ENCODE measurements around the gene LIX1. TPM values are rescaled to one million over a fixed set of nuclear protein-coding genes. Genes with fewer than 3 reads are reported as not detected.
"Not testable (repeated sequence)": the region's sequence is repeated elsewhere in the genome, so short reads cannot be mapped to it uniquely, and the experiment has no call there.

The LIX1 gene
- not detected for polyA plus RNA-seq

GRCh38 chr5:97142521-97143254 is at the start of gene LIX1:
Gene LIX1 (minus strand): TSS chr5:97142611. CDS start chr5:97142576, 35 bp downstream.
- H3K4me1 Mint-ChIP-seq = no peaks in the 10 kb centered on the region
- peaks cover 0 to 5% (median 0%) of the 10 kb centered on the region in 3 donors for H3K27me3 Mint-ChIP-seq (ENCODE audit: low read depth in 3 of 3)
- H3K27ac Mint-ChIP-seq = no peak within 1 kb of the TSS
- H3K36me3 Mint-ChIP-seq = no peaks in the 10 kb centered on the region
- no peak within 1 kb of the TSS for H3K4me3 Mint-ChIP-seq
- no peaks in the 10 kb centered on the region for H3K9me3 Mint-ChIP-seq
- DNase-seq = peak in 1 of 3 donors; percentile 22

GRCh38 chr5:97191893-97192292 is 49.5 kb upstream of the LIX1 start:
- peaks cover 0 to 15% (median 1%) of the 10 kb centered on the region in 6 donors for H3K9me3 Mint-ChIP-seq
- H3K36me3 Mint-ChIP-seq = peaks cover 0 to 13% (median 10%) of the 10 kb centered on the region in 3 donors
- peaks cover 4 to 16% (median 6%) of the 10 kb centered on the region in 3 donors for H3K27me3 Mint-ChIP-seq (ENCODE audit: low read depth in 3 of 3)
- H3K4me1 Mint-ChIP-seq = no peaks in the 10 kb centered on the region
- H3K27ac Mint-ChIP-seq = no peak overlapping the region
- no peak for DNase-seq
- H3K4me3 Mint-ChIP-seq = no peak overlapping the region

GRCh38 chr5:97189523-97189922 is 47.1 kb upstream of the LIX1 start:
- H3K27ac Mint-ChIP-seq, DNase-seq, H3K4me3 Mint-ChIP-seq, H3K4me1 Mint-ChIP-seq: not testable (repeated sequence)
- H3K9me3 Mint-ChIP-seq = peaks cover 0 to 15% (median 1%) of the 10 kb centered on the region in 6 donors
- H3K36me3 Mint-ChIP-seq = peaks cover 0 to 13% (median 10%) of the 10 kb centered on the region in 3 donors
- peaks cover 5 to 18% (median 6%) of the 10 kb centered on the region in 3 donors for H3K27me3 Mint-ChIP-seq (ENCODE audit: low read depth in 3 of 3)

- peaks cover 1 to 3% (median 1%) of the 10 kb centered on the region in 3 donors for H3K36me3 Mint-ChIP-seq
- peak overlapping the region; percentile 100 for H3K27ac Mint-ChIP-seq
- peak overlapping the region; percentile 92 to 98 (median 96) for H3K4me3 Mint-ChIP-seq
- no peaks in the 10 kb centered on the region for H3K9me3 Mint-ChIP-seq
- peaks cover 33 to 50% of the 10 kb centered on the region in 2 donors for H3K4me1 Mint-ChIP-seq
- DNase-seq = no peak
- peaks cover 3 to 13% (median 12%) of the 10 kb centered on the region in 3 donors for H3K27me3 Mint-ChIP-seq (ENCODE audit: low read depth in 3 of 3)
These were observed 41.5 kb upstream of the LIX1 start for GRCh38 chr5:97183930-97184213.

GRCh38 chr5:97183100-97183929 is 40.9 kb upstream of the LIX1 start, which contains the start of gene RIOK2:
Gene RIOK2 (minus strand): TSS chr5:97183247. CDS start chr5:97183191, 56 bp downstream.
- peak within 1 kb of the TSS; percentile 92 to 98 (median 96) for H3K4me3 Mint-ChIP-seq
- no peaks in the 10 kb centered on the region for H3K9me3 Mint-ChIP-seq
- peak within 1 kb of the TSS; percentile 100 for H3K27ac Mint-ChIP-seq
- peaks cover 7% of the 10 kb centered on the region in 3 donors for H3K36me3 Mint-ChIP-seq
- peaks cover 3 to 13% (median 12%) of the 10 kb centered on the region in 3 donors for H3K27me3 Mint-ChIP-seq (ENCODE audit: low read depth in 3 of 3)
- peaks cover 33 to 50% of the 10 kb centered on the region in 2 donors for H3K4me1 Mint-ChIP-seq
- DNase-seq = peak; percentile 90 to 91 (median 90)

- no peak for DNase-seq
- peaks cover 7 to 14% (median 11%) of the 10 kb centered on the region in 3 donors for H3K36me3 Mint-ChIP-seq
- H3K4me3 Mint-ChIP-seq = peak overlapping the region; percentile 92 to 98 (median 96)
- H3K4me1 Mint-ChIP-seq = peaks cover 33 to 50% of the 10 kb centered on the region in 2 donors
- H3K27ac Mint-ChIP-seq = peak overlapping the region; percentile 100
- peaks cover 3 to 12% (median 12%) of the 10 kb centered on the region in 3 donors for H3K27me3 Mint-ChIP-seq (ENCODE audit: low read depth in 3 of 3)
- H3K9me3 Mint-ChIP-seq = no peaks in the 10 kb centered on the region
These were observed 40.2 kb upstream of the LIX1 start for GRCh38 chr5:97182571-97183099.

GRCh38 chr5:97181856-97182545 is 39.6 kb upstream of the LIX1 start:
- Mint-ChIP-seq H3K27me3 (ENCODE audit: low read depth in 3 of 3) (peaks cover 3 to 12% (median 10%) of the 10 kb centered on the region in 3 donors), H3K4me3 (peak overlapping the region; percentile 92 to 98 (median 96)), H3K9me3 (no peaks in the 10 kb centered on the region), H3K4me1 (peaks cover 33 to 50% of the 10 kb centered on the region in 2 donors), H3K27ac (peak overlapping the region; percentile 100), H3K36me3 (peaks cover 7 to 15% (median 15%) of the 10 kb centered on the region in 3 donors)
- no peak for DNase-seq

- Mint-ChIP-seq H3K36me3 (peaks cover 17 to 27% (median 19%) of the 10 kb centered on the region in 3 donors), H3K27me3 (ENCODE audit: low read depth in 3 of 3) (peaks cover 3 to 11% (median 8%) of the 10 kb centered on the region in 3 donors), H3K4me1 (peaks cover 31 to 51% of the 10 kb centered on the region in 2 donors)
- H3K4me3 Mint-ChIP-seq, H3K9me3 Mint-ChIP-seq, DNase-seq, H3K27ac Mint-ChIP-seq: not testable (repeated sequence)
These were observed 37.0 kb upstream of the LIX1 start for GRCh38 chr5:97179457-97179856.

- H3K4me3 Mint-ChIP-seq = no peak overlapping the region
- peaks cover 0 to 2% (median 0%) of the 10 kb centered on the region in 3 donors for H3K27me3 Mint-ChIP-seq (ENCODE audit: low read depth in 3 of 3)
- H3K4me1 Mint-ChIP-seq = peaks cover 3 to 4% of the 10 kb centered on the region in 2 donors
- peak overlapping the region in 1 of 6 donors; percentile 4 for H3K27ac Mint-ChIP-seq
- no peaks in the 10 kb centered on the region for H3K9me3 Mint-ChIP-seq
- no peak for DNase-seq
- peaks cover 30 to 57% (median 36%) of the 10 kb centered on the region in 3 donors for H3K36me3 Mint-ChIP-seq
These were observed 29.8 kb upstream of the LIX1 start for GRCh38 chr5:97172227-97172626.

- Mint-ChIP-seq H3K36me3 (peaks cover 27 to 53% (median 33%) of the 10 kb centered on the region in 3 donors), H3K27me3 (ENCODE audit: low read depth in 3 of 3) (peaks cover 0 to 2% (median 0%) of the 10 kb centered on the region in 3 donors), H3K9me3 (no peaks in the 10 kb centered on the region), H3K4me3 (no peak overlapping the region), H3K27ac (peak overlapping the region in 2 of 6 donors; percentile 4 to 36), H3K4me1 (peaks cover 3 to 4% of the 10 kb centered on the region in 2 donors)
- DNase-seq = no peak
These were observed 29.3 kb upstream of the LIX1 start for GRCh38 chr5:97171703-97172102.

GRCh38 chr5:97167435-97167834 is 25.0 kb upstream of the LIX1 start:
- Mint-ChIP-seq H3K27ac (peak overlapping the region in 3 of 6 donors; percentile 25 to 73 (median 30)), H3K9me3 (no peaks in the 10 kb centered on the region), H3K4me3 (no peak overlapping the region), H3K27me3 (ENCODE audit: low read depth in 3 of 3) (no peaks in the 10 kb centered on the region), H3K4me1 (peaks cover 0 to 3% of the 10 kb centered on the region in 2 donors), H3K36me3 (peaks cover 21 to 45% (median 24%) of the 10 kb centered on the region in 3 donors)
- DNase-seq = no peak

GRCh38 chr5:97165726-97166125 is 23.3 kb upstream of the LIX1 start:
- peaks cover 12 to 40% (median 13%) of the 10 kb centered on the region in 3 donors for H3K36me3 Mint-ChIP-seq
- no peaks in the 10 kb centered on the region for H3K9me3 Mint-ChIP-seq
- H3K4me3 Mint-ChIP-seq = no peak overlapping the region
- peak overlapping the region in 1 of 6 donors; percentile 62 for H3K27ac Mint-ChIP-seq
- H3K27me3 Mint-ChIP-seq (ENCODE audit: low read depth in 3 of 3) = no peaks in the 10 kb centered on the region
- H3K4me1 Mint-ChIP-seq = no peaks in the 10 kb centered on the region
- no peak for DNase-seq

- H3K27ac Mint-ChIP-seq = peak overlapping the region in 1 of 6 donors; percentile 19
- DNase-seq = no peak
- H3K4me1 Mint-ChIP-seq = no peaks in the 10 kb centered on the region
- no peak overlapping the region for H3K4me3 Mint-ChIP-seq
- H3K36me3 Mint-ChIP-seq = peaks cover 17 to 44% (median 21%) of the 10 kb centered on the region in 3 donors
- no peaks in the 10 kb centered on the region for H3K27me3 Mint-ChIP-seq (ENCODE audit: low read depth in 3 of 3)
- no peaks in the 10 kb centered on the region for H3K9me3 Mint-ChIP-seq
These were observed 22.4 kb upstream of the LIX1 start for GRCh38 chr5:97164846-97165245.

Measured in immature natural killer cell (primary cell).